Neural crest cell (in vitro differentiated cells): Measurements from ENCODE around the gene ERC2. TPM values are rescaled to one million over a fixed set of nuclear protein-coding genes. Genes with fewer than 3 reads are reported as not detected.

Experiments
- DNase-seq: peaks from one replicate; pipeline ENCODE4 v3.0.0; 2021; ENCODE audit warnings: low read depth, mixed read lengths, low spot score
- H3K27ac Mint-ChIP-seq: one replicate; pipeline ENCODE4 v1.8.0; 2021; ENCODE audit warnings: mild to moderate bottlenecking, mixed read lengths; ENCODE audit not compliant: unreplicated experiment
- H3K27me3 Mint-ChIP-seq: 2 replicates; pipeline ENCODE4 v1.8.0; 2021; ENCODE audit warnings: low read depth, mild to moderate bottlenecking, mixed read lengths
- H3K36me3 Mint-ChIP-seq: 2 replicates; pipeline ENCODE4 v1.8.0; 2021; ENCODE audit warnings: low read depth, mild to moderate bottlenecking, mixed read lengths
- H3K4me1 Mint-ChIP-seq: 2 replicates; pipeline ENCODE4 v1.8.0; 2021; ENCODE audit warnings: mixed read lengths
- H3K4me3 Mint-ChIP-seq: one replicate; pipeline ENCODE4 v1.8.0; 2021; ENCODE audit warnings: mild to moderate bottlenecking, mixed read lengths
- H3K9me3 Mint-ChIP-seq: 2 replicates; pipeline ENCODE4 v1.8.0; 2021; ENCODE audit warnings: mixed read lengths
- CTCF ChIP-seq: fragments of 200-600 bp; sonication (generic); conservative IDR thresholded peaks from 2 replicates; pipeline ENCODE4 v1.5.0; 2021; ENCODE audit warnings: antibody characterized with exemption, mild to moderate bottlenecking
- total RNA-seq: library from RNA; stranded (reverse); gene quantifications from 2 replicates; pipeline ENCODE4 v1.2.1, GENCODE V29; 2021

Gene ERC2
- total RNA-seq, 1 donor from 2014 or later, result 13.5 TPM

- H3K27me3 Mint-ChIP-seq, result no peaks in the 10 kb centered on the region
- no peak overlapping the region for H3K4me3 Mint-ChIP-seq
- TF ChIP-seq CTCF, result no peak
- peak overlapping the region; percentile 76 for H3K27ac Mint-ChIP-seq
- H3K9me3 Mint-ChIP-seq, result peaks cover 3% of the 10 kb centered on the region
- H3K4me1 Mint-ChIP-seq, result peaks cover 25% of the 10 kb centered on the region
- no peaks in the 10 kb centered on the region for H3K36me3 Mint-ChIP-seq
- no peak for DNase-seq
Measured at GRCh38 chr3:55860049-55860721, 608.1 kb downstream of the ERC2 start.

GRCh38 chr3:55859305-55859704, 609.0 kb downstream of the ERC2 start:
- Mint-ChIP-seq H3K36me3 (no peaks in the 10 kb centered on the region), H3K27ac (peak overlapping the region; percentile 48), H3K4me3 (no peak overlapping the region), H3K4me1 (peaks cover 34% of the 10 kb centered on the region), H3K9me3 (peaks cover 3% of the 10 kb centered on the region), H3K27me3 (no peaks in the 10 kb centered on the region)
- DNase-seq, result no peak
- TF ChIP-seq CTCF, result no peak

GRCh38 chr3:55858727-55859126, 609.5 kb downstream of the ERC2 start:
- no peaks in the 10 kb centered on the region for H3K27me3 Mint-ChIP-seq
- H3K27ac Mint-ChIP-seq, result peak overlapping the region; percentile 48
- no peak for DNase-seq
- no peaks in the 10 kb centered on the region for H3K36me3 Mint-ChIP-seq
- TF ChIP-seq CTCF, result no peak
- peaks cover 37% of the 10 kb centered on the region for H3K4me1 Mint-ChIP-seq
- H3K4me3 Mint-ChIP-seq, result no peak overlapping the region
- H3K9me3 Mint-ChIP-seq, result peaks cover 3% of the 10 kb centered on the region

GRCh38 chr3:55858302-55858701, 610.0 kb downstream of the ERC2 start:
- H3K4me1 Mint-ChIP-seq, result peaks cover 41% of the 10 kb centered on the region
- peaks cover 3% of the 10 kb centered on the region for H3K9me3 Mint-ChIP-seq
- no peak overlapping the region for H3K4me3 Mint-ChIP-seq
- H3K36me3 Mint-ChIP-seq, result no peaks in the 10 kb centered on the region
- no peak overlapping the region for H3K27ac Mint-ChIP-seq
- H3K27me3 Mint-ChIP-seq, result no peaks in the 10 kb centered on the region
- no peak for TF ChIP-seq CTCF
- DNase-seq, result no peak

GRCh38 chr3:55857633-55858032, 610.6 kb downstream of the ERC2 start:
- Mint-ChIP-seq H3K4me1 (peaks cover 41% of the 10 kb centered on the region), H3K9me3 (peaks cover 3% of the 10 kb centered on the region), H3K27ac (no peak overlapping the region), H3K36me3 (no peaks in the 10 kb centered on the region), H3K27me3 (no peaks in the 10 kb centered on the region), H3K4me3 (no peak overlapping the region)
- TF ChIP-seq CTCF, result no peak
- no peak for DNase-seq
